Stimulated activated CD8-positive, alpha-beta memory T cell treated with anti-CD3 and anti-CD28 coated beads, Interleukin-4, amount 100 ng/mL, for 4 hours (primary cell): ENCODE results near the gene SLC43A3.

Source experiments
- DNase-seq, 2 donors: peaks; one replicate each; pipeline ENCODE4 v3.0.0-alpha.2; 2020; ENCODE audit warnings: low read depth in 2 of 2, low spot score in 1 of 2

Gene SLC43A3

DNA sequence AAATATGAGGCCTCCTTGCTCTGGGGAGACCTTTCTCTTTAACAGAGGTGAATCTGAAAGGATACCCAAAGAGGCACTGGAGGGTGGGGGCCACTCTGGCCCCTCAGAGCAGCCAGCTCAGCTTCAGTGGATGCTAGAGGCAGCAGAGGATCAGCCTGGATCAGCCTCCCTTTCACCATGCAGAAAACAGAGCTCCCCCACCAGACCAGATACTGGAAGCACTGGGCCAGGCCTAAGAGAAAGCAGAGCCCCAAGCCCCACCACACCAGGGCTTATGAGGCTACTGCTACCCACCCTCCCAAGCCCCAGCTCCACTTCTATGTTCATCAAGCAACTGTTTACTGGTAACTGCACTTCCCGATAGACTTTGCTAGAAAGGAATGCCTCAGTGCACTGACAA, 4.0 kb upstream of the SLC43A3 start:
- no peak for DNase-seq

DNA sequence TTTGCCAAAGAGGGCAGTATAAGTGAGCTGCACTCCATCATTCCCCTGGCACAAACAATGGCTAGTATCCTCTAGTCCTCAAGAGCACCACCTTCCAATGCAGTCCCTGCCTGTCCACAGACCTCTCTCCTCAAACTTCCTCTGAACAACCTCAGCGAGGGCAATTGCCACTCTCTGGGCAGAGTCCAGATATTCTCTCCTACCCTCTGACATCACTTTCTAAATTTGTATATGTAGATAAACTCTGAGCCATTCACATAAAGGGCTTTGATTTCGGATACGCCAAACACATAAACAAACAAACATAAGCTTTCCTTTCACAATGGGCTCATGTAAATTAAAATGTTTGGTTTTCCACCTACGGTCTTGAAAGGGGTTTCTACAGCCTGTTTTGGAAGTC, 3.0 kb upstream of the SLC43A3 start:
- DNase-seq = no peak

DNA sequence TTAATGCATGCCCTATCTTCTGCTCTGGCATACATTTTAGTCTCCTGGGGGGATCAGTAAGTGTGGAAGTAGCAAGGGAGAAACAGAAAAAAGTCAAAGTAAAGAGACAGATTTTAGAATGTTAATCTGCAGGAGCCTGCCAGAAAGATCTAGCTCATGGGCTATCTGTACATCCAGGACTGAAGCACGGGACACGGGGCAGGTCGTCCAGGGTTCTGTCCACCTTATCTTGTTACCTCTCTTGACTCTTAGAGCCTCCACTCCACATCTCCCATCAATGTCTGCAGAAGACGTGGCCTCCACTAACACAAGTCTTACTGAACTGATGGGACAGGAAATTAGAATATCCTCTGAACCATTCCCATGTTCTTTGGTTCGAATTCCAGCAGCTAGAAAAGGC, 1.7 kb upstream of the SLC43A3 start:
- DNase-seq = no peak

DNA sequence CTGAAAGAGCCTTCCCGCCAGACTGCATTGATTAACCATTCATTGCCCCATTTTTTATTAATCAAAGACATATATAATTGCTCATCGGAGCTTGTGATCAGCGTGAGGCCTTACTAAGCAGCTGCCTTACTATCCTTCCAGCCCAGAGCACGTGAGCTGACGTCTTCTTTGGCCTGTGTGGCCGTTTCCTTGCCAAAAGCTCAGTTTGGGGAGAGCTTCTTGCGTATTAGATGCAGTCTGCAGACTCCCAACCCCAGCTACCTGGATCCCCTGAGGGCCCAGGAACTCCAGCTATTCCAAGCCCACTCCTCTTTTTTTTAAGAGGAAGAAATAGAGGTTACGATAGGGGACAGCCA, 784 bp upstream of the SLC43A3 start:
- no peak for DNase-seq

DNA sequence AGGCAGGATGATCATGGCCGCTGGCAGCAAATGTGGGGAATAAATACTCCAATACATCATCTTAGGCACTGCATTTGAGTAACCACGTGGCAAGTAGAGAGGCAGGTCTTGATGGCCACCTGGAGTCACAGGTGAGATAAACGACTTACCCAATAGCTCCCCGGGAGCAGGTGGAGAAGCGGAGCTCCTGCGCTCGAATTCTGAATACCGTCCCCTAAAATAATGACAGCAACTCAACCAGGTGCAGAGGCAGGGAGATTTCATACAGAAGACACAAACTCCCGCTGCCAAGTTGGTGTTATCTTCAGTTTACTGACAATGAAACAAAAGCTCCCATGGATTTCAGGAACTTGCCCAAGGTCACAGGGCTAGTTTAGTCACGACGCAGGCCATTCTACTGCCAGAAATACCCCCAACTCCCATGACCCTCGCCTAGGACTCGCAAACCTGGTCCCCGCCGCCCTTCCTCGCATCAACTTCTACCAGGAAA, 437 bp downstream of the SLC43A3 start:
- DNase-seq = no peak

DNA sequence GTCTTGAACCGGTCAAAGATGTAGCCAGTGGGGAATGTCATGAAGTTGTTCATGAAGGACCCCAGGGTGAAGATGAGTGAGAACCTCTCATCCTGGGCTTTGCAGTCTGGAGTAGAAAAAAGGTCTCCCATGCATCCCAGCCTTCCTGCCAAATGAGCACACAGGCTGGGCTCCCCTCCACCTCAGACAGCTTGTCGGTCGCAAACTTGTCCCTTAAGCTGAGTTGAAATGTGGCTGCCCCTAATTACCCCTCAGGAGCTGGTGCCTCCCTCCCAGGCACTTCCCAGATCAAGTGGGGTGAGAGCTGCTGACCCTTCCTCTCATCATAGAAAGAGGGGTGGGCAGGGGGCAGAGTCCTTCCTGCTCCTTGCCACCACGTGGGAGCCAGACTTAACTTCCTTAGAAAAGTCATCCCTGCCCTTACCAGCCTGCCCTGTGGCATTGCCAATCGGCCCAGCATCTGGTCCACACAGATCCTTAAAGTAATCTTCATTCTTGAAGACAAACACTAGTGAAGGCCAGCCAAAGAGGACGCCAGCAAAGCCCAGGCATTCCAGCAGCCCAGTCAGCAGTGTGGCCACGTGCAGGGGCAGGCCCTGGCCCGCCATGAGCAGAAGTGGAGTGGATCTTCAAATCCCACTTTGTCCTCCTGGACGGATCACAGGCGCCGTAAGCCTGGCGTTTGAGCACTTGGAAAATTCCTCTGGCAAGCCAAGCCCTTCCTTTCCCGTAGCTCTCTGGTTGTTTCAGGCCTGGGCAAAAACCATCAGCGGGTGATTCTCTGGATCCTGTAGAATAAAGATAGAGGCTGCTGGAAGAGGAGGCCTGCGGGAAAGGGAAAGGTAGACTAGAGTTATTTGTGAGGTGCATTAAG, 1.1 kb downstream of the SLC43A3 start:
- DNase-seq = no peak

DNA sequence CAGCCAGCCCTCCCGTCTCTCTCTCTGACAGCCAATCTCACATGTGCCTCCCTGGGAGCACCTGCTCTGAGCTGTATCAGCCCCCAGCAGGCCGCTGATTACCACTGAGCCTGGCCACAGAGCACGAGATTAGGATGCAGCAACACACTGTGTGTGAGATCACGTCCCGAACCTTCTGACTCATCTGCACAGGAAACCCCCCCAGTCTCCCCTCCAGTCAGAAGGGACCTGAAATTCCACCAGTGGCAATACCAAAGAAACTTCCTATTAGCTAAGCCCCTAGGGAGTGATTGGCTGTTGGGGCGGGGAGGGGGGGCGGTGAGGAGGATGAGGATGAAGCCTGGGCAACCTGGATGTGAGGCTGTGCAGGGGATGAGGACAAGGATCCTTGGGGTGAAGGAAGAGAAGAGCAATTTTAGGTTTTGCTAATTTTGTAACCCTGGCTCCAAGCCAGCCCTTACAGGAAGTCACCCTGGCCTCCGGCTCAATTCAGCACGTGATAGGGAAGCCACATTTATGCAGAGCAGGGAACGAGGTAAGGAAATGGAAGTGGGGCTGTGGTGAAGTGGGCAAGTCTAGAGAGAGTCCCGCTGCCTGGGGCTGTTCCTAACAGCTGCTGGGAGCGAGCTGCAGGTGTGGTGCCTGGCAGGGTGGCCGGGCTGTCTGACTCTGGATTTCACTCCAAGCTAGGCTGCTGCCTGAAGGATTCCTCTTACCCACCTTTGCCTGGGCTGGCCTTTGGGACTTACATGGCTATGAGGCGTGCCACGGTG, 1.9 kb downstream of the SLC43A3 start:
- DNase-seq = peak; percentile 71 to 85

DNA sequence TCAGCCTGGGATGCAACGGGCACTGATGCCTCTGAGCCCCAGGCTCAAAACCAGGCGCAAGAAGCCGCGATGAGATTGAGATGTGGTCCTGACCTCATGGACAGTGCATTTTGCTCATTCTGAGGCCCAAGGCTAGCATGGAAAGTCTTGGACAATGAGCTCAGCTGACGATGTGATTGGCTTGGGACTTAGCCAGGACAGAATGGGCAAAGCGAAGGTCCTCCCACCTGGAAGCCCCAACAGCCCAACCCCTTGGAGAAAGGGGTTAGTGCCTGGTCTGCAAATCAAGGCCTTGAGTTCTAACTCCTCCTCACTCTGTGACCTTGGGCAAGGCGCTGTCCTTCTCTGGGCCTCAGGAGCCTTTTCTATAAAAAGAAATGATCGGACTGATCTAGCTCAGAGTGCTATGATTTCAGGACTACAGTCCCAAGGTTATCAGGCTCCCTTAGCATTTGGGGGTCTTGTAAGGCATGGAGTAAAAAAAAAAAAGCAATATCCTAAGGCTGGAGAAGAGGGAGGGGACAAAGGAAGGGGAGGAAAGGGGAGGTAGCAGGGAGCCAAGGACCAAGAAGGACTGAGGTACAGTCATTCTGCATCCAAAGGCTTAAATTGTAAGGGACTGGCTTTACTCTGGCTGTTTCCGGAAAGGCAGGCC, 2.7 kb downstream of the SLC43A3 start:
- DNase-seq = no peak

DNA sequence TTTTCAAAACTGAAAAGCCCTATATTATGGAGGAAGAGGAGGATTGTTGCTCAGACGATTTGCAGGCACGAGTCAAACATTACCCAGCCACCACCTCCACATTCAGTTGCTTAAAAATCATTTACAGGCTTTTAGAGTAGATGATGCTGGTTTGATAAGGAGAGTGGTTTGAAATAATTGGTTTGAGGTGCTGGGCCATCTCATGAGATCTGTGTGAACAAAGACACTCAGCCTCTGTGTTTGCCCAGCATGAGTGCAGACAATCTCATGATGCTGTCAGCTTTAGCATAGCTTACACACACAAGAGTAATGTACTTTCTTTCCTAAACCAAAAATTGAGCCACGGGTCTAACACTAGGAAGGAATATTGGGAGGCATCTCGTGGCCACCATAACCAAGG, 4.3 kb downstream of the SLC43A3 start:
- no peak for DNase-seq

DNA sequence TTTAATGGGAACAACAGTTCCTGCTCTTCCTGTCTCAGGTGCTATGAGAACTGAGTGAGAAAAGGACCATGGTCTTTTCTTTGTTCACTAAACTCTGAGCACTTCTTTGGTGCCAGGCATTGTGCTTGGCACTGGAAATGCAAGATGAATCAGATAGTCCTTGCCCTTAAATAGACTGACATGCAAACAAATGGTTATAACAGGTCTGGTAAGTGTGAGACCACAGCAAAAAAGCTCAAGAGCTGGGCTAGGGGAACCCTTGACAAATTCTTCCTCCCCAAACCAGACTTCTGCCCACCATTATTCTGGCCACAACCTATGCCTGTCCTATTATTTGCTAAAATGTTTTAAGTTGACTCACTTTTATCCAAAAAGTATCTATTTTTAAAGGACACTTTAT, 5.1 kb downstream of the SLC43A3 start:
- no peak for DNase-seq

DNA sequence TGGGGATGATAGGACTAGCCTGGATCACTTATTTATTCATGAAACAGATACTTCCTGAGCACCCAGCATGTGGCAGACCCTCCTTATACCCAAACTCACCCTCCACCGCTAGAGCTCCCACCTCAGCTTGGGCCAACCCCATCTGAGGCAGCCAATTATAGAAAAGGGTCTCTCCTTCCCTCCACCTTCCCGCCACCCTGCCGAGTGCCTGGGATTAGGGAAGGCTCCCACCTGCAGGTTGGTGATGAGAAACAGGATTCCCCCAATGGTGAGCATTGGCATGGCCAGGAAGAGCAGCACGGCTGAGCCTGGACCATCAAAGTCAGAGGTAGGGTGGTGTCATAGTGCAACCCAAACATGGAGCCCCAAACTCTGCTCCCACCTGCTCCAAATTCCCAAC, 5.9 kb downstream of the SLC43A3 start:
- no peak for DNase-seq

DNA sequence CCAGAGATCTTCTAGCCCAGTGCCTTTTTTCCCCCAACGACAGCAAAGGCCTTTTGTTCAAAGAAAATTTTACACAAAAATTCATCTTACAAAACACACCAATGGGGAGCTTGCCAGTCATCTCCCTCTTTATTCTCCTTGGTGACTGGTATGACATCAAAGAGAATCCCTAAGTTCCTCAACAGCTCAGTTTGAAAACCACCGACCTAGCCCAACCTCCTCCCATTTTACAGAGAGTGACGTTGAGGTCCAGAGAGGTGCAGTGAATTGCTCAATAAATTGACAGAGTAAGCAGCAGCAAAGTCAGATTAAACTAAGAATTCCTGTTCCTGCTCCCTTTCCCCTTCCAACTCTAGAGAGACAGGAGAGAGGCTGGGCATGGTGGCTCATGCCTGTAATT, 7.8 kb downstream of the SLC43A3 start:
- no peak for DNase-seq

DNA sequence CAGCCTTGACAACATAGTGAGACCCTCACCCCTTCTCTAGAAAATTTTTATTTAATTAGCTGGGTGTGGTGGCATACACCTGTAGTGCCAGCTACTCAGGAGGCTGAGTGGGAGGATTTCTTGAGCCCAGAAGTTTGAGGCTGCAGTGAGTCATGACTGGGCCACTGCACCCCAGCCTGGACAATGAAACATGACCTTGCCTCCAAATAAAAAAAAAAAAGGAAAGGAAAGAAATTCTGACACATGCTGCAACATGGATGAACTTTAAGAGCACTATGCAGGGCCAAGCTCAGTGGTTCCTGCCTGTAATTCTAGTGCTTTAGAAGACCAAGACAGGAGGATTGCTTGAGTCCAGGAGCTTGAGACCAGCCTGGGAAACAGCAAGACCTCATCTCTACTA, 8.8 kb downstream of the SLC43A3 start:
- no peak for DNase-seq

DNA sequence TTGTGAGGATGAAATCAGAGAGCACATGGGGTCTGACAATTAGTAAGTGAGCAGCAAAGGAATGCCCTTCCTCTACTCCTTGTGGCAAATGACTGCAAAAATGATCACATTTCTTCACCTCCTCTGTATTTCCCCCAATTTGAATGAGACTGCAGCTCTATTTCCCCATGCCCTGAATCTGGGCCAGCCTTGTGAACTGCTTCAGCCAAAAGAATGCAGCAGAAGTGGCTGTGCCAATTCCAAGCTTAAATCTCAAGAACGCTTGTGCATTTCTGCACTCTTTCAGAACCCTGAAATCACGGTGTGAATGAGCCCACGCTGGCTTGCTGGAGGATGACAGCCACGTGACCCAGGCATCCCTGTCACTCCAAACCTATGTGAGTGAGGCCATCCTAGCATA, 9.9 kb downstream of the SLC43A3 start:
- no peak for DNase-seq

DNA sequence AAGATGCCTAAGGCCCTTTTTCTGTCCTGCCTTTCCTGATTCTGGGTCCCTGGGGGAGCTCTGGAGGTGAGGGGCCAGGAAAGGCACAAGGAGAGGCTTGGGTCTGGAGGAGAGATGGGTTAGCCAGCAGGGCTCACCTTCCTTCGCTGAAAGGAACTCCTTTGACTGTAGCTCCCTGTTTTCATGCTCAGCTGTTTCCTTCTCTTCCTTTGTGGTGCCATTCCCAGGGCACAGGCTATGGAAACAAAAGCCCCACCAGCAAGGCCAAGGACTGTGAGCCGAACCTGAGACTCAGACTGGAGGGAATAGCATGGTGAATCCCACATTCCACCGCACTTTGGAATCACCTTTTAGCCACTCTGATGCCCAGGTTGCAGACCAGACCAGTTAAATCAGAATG, 10.5 kb downstream of the SLC43A3 start:
- no peak for DNase-seq

DNA sequence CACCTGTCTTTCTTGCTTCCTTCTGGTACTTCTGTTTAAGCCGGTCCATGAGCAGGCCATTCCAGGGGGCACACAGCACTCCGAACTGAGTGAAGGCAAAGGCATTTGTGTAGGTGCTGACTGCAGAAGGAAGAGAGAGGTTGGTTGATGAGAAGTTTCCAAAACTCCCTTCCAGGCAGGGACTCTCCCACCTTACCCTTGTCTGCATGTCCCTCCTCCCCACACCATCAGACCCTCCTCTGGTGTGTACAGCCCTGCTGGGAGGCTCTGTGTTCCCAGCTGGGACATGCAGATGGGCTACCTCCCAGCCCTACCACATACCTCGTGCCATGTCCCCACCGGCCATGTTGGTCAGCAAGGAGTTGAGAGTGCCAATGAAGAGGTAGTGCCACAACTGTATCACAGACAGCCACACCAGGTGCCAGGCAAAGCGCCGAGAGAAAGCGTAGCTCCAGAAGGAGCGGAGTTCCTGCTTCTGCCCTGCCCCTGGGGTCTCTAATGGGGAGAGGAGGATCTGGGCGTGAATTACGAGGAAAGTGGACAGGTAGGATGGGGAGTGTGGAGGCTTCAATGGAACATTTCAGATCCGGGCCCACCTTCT, 12.2 kb downstream of the SLC43A3 start:
- no peak for DNase-seq

DNA sequence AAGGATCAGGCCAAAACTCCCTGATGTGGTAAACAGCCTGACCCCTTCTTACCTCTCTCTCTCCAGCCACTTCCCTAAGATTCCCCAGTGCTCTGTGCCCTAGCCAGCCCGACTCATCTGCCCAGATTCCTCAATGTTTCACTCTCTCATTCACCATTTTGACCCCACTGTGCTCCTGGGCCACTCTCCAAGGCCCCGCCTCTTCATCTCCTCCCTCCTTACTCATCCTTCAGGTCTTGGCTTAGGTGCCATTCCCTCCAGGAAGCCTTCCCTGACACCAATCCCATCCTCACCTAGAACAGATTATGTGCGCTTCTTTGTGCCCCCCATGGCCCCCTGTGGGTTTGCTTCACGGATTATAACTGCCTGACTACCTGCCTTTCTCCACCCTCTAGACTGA, 13.2 kb downstream of the SLC43A3 start:
- no peak for DNase-seq

DNA sequence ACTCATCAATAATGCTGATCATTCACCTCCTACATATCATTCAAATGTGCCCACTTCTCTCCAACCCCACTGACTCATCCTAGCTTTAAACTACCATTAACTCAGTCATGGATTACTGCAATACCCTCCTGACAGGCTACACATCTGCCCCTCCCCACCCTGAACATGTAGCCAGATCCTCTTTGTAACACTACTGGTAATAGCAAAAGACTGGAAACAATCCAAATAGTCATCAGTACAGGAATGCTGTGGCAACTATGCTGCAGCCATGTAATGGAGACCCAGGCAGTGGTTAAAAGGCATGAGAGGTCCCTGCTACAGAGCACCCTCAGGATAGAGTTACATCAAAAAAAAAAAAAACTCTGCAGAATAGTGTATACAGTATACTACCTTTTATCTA, 16.6 kb downstream of the SLC43A3 start:
- DNase-seq = no peak

DNA sequence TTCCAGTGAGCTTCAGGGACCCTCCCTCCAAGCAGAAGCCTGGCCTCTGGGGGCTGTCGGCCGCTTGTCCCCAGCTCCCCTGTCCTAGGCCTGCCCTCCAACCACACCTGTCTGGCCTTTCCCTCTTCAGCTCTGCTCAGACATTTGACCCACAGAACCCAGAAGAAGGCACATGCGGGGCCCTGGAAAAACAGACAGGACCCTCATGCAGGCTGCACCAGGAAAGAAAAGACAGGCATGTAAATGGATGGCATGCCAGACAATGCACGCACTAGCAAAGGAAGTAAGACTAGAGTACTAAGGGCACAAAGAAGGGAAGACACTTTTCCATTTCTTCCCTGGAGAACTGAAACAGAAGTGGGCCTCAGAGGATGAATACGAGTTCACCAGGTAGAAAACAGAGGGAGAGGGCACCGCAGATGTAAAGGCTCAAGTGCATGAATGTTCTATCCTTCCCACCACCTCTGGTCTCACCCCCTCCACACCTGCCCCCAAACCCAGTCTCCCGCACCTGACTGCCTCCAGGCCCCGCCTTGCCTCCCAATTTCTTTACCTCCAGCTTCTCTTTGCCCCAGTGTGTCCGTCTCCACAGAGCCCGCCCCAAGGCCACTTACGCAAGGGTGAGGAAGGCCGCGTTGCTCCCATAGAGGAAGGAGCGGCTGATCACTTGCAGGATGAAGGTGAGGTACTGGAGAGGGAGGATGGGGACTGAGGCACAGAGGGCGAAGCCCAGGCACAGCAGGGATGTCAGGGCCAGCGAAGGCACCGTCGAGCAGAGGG, 17.4 kb downstream of the SLC43A3 start:
- no peak for DNase-seq

DNA sequence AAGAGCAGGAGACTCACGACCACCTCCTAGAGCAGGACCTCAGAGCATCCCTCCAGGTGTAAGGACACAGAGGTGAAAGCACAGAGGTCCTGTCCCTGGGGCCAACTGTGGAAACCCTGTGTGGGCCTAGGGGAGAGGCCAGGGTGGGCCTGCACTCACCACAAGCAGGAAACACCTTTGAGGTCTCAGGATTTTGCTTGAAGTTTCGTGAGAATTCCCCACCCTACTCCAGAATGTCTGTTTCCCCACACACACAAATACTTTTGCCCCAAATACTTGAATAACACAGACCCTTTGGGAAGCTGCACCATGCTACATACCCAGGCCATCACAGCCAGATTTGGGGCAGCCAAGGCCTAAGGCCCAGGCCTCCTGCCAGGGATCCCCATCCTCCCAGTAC, 18.1 kb downstream of the SLC43A3 start:
- DNase-seq = no peak

DNA sequence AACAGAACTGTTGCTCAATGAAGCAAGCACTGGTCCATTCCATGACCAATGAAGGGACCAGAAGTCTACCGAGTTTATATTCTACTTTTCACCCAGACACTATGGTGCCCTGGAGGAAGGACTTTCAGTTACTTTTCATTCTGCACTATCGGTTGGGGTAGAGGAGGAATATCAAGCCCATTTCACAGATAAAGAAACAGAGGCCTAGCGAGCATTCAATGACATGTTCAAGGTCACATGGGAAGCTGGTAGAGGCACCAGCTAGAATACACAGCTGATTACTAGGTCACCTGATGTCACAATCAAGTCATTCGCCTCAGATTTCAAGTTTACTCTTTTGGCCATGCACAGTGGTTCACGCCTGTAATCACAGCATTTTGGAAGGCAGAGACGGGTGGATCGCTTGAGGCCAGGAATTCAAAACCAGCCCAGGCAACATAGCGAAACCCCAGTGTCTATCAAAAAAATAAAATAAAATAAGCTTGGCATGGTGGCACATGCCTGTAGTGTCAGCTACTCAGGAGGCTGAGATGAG, 18.9 kb downstream of the SLC43A3 start:
- no peak for DNase-seq
